ENCODE data around the gene CDH13.
A peak's percentile ranks its signal among the peaks of the same experiment; 100 is the strongest.
"Not testable (repeated sequence)": the region's sequence is repeated elsewhere in the genome, so short reads cannot be mapped to it uniquely, and the experiment has no call there.

The CDH13 gene

GRCh38 chr16:82926500-82926899 is 299.7 kb downstream of the CDH13 start:
- 84% methylated on average over 1 of the region's 2 CpGs for whole genome bisulfite sequencing
- no peak overlapping the region for H2BK120ac ChIP-seq (ENCODE audit: low read depth, low read length)
- no peaks in the 10 kb centered on the region for H3K4me1 ChIP-seq (ENCODE audit: control insufficient read depth, insufficient read depth, low read depth, low read length)
- H3K14ac ChIP-seq (ENCODE audit: low read length in 2 of 2): no peak overlapping the region
- H2BK15ac ChIP-seq (ENCODE audit: low read depth, poor library complexity, severe bottlenecking): no peak overlapping the region
- no peak overlapping the region for H4K91ac ChIP-seq (ENCODE audit: low read length)
- H3K79me1 ChIP-seq (replicated peaks; ENCODE audit: low read length, poor library complexity, severe bottlenecking): peaks cover 5% of the 10 kb centered on the region
- H2AK5ac ChIP-seq (ENCODE audit: low read length, severe bottlenecking): no peak overlapping the region
- H3K27me3 ChIP-seq (ENCODE audit: control insufficient read depth in 1 of 2, insufficient read depth in 1 of 2, low read length in 2 of 2): no peaks in the 10 kb centered on the region
- no peak overlapping the region for H2BK5ac ChIP-seq (ENCODE audit: low read depth, low read length, poor library complexity, severe bottlenecking)
- H3K9ac ChIP-seq (ENCODE audit: low read length): no peak overlapping the region
- no peak overlapping the region for H3K23ac ChIP-seq (ENCODE audit: low read length in 2 of 2)
- no peak overlapping the region for H4K8ac ChIP-seq (ENCODE audit: low read length)
- DNase-seq: no peak
- H2BK12ac ChIP-seq (ENCODE audit: low read length in 2 of 2): no peak overlapping the region
- H3K18ac ChIP-seq (ENCODE audit: low read depth in 1 of 2, low read length in 2 of 2): no peak overlapping the region
- H3K4me2 ChIP-seq (ENCODE audit: low read length, poor library complexity, severe bottlenecking): no peak overlapping the region
- no peaks in the 10 kb centered on the region for H3K9me3 ChIP-seq (ENCODE audit: control insufficient read depth, low read length)
- no peak overlapping the region for H2AFZ ChIP-seq (ENCODE audit: low read depth, low read length)
- H3K4me3 ChIP-seq (ENCODE audit: insufficient read depth in 1 of 2, low read depth in 1 of 2, low read length in 2 of 2): no peak overlapping the region
- H3K4ac ChIP-seq (ENCODE audit: low read depth in 1 of 2, low read length in 2 of 2): no peak overlapping the region
- H3K27ac ChIP-seq (ENCODE audit: low read length, poor library complexity, severe bottlenecking): no peak overlapping the region
- no peaks in the 10 kb centered on the region for H3K36me3 ChIP-seq (ENCODE audit: control insufficient read depth in 1 of 2, insufficient read depth in 2 of 2, low read depth in 1 of 2, low read length in 2 of 2)

- H3K9ac ChIP-seq (ENCODE audit: low read length); H3K36me3 ChIP-seq (ENCODE audit: control insufficient read depth in 1 of 2, insufficient read depth in 2 of 2, low read depth in 1 of 2, low read length in 2 of 2); H3K27ac ChIP-seq (ENCODE audit: low read length, poor library complexity, severe bottlenecking); H3K14ac ChIP-seq (ENCODE audit: low read length in 2 of 2); H3K4ac ChIP-seq (ENCODE audit: low read depth in 1 of 2, low read length in 2 of 2); H3K79me1 ChIP-seq (replicated peaks; ENCODE audit: low read length, poor library complexity, severe bottlenecking); H3K27me3 ChIP-seq (ENCODE audit: control insufficient read depth in 1 of 2, insufficient read depth in 1 of 2, low read length in 2 of 2); DNase-seq; H3K4me3 ChIP-seq (ENCODE audit: insufficient read depth in 1 of 2, low read depth in 1 of 2, low read length in 2 of 2); H3K9me3 ChIP-seq (ENCODE audit: control insufficient read depth, low read length); H2AFZ ChIP-seq (ENCODE audit: low read depth, low read length); H2BK12ac ChIP-seq (ENCODE audit: low read length in 2 of 2); H2AK5ac ChIP-seq (ENCODE audit: low read length, severe bottlenecking); H2BK5ac ChIP-seq (ENCODE audit: low read depth, low read length, poor library complexity, severe bottlenecking); H4K91ac ChIP-seq (ENCODE audit: low read length); H3K4me2 ChIP-seq (ENCODE audit: low read length, poor library complexity, severe bottlenecking); H4K8ac ChIP-seq (ENCODE audit: low read length); H3K18ac ChIP-seq (ENCODE audit: low read depth in 1 of 2, low read length in 2 of 2); H2BK15ac ChIP-seq (ENCODE audit: low read depth, poor library complexity, severe bottlenecking); H3K23ac ChIP-seq (ENCODE audit: low read length in 2 of 2); H2BK120ac ChIP-seq (ENCODE audit: low read depth, low read length); H3K4me1 ChIP-seq (ENCODE audit: control insufficient read depth, insufficient read depth, low read depth, low read length): not testable (repeated sequence)
- 99% methylated on average over 2 of the region's 2 CpGs for WGBS
These were observed 307.2 kb downstream of the CDH13 start for GRCh38 chr16:82933933-82934332.

- Histone ChIP-seq H3K4me1 (ENCODE audit: control insufficient read depth, insufficient read depth, low read depth, low read length) (peaks cover 5% of the 10 kb centered on the region), H2BK120ac (ENCODE audit: low read depth, low read length) (no peak overlapping the region), H4K8ac (ENCODE audit: low read length) (no peak overlapping the region), H3K4ac (ENCODE audit: low read depth in 1 of 2, low read length in 2 of 2) (no peak overlapping the region), H2BK5ac (ENCODE audit: low read depth, low read length, poor library complexity, severe bottlenecking) (no peak overlapping the region), H3K36me3 (ENCODE audit: control insufficient read depth in 1 of 2, insufficient read depth in 2 of 2, low read depth in 1 of 2, low read length in 2 of 2) (no peaks in the 10 kb centered on the region), H3K14ac (ENCODE audit: low read length in 2 of 2) (no peak overlapping the region), H2BK12ac (ENCODE audit: low read length in 2 of 2) (no peak overlapping the region), H3K9ac (ENCODE audit: low read length) (no peak overlapping the region), H3K27me3 (ENCODE audit: control insufficient read depth in 1 of 2, insufficient read depth in 1 of 2, low read length in 2 of 2) (no peaks in the 10 kb centered on the region), H2BK15ac (ENCODE audit: low read depth, poor library complexity, severe bottlenecking) (no peak overlapping the region), H3K4me3 (ENCODE audit: insufficient read depth in 1 of 2, low read depth in 1 of 2, low read length in 2 of 2) (no peak overlapping the region), H3K27ac (ENCODE audit: low read length, poor library complexity, severe bottlenecking) (no peak overlapping the region), H3K4me2 (ENCODE audit: low read length, poor library complexity, severe bottlenecking) (no peak overlapping the region), H4K91ac (ENCODE audit: low read length) (no peak overlapping the region), H2AK5ac (ENCODE audit: low read length, severe bottlenecking) (no peak overlapping the region), H3K79me1 (replicated peaks; ENCODE audit: low read length, poor library complexity, severe bottlenecking) (peaks cover 6% of the 10 kb centered on the region), H3K18ac (ENCODE audit: low read depth in 1 of 2, low read length in 2 of 2) (peak overlapping the region in 1 of 2 experiments; percentile 24), H2AFZ (ENCODE audit: low read depth, low read length) (no peak overlapping the region), H3K23ac (ENCODE audit: low read length in 2 of 2) (no peak overlapping the region), H3K9me3 (ENCODE audit: control insufficient read depth, low read length) (peaks cover 6% of the 10 kb centered on the region)
- 98% methylated on average over 3 of the region's 4 CpGs for WGBS
- no peak for DNase-seq
These were observed 309.0 kb downstream of the CDH13 start for GRCh38 chr16:82935766-82936165.

- whole genome bisulfite sequencing: 33% methylated on average over 7 of the region's 7 CpGs
- DNase-seq: peak; percentile 89
- no peak overlapping the region for H3K14ac ChIP-seq (ENCODE audit: low read length in 2 of 2)
- no peak overlapping the region for H3K9ac ChIP-seq (ENCODE audit: low read length)
- H3K4me1 ChIP-seq (ENCODE audit: control insufficient read depth, insufficient read depth, low read depth, low read length): peaks cover 5% of the 10 kb centered on the region
- no peak overlapping the region for H3K27ac ChIP-seq (ENCODE audit: low read length, poor library complexity, severe bottlenecking)
- H3K4me2 ChIP-seq (ENCODE audit: low read length, poor library complexity, severe bottlenecking): no peak overlapping the region
- no peak overlapping the region for H4K91ac ChIP-seq (ENCODE audit: low read length)
- H3K79me1 ChIP-seq (replicated peaks; ENCODE audit: low read length, poor library complexity, severe bottlenecking): peaks cover 7% of the 10 kb centered on the region
- H2AFZ ChIP-seq (ENCODE audit: low read depth, low read length): no peak overlapping the region
- H2BK120ac ChIP-seq (ENCODE audit: low read depth, low read length): no peak overlapping the region
- no peak overlapping the region for H4K8ac ChIP-seq (ENCODE audit: low read length)
- H3K36me3 ChIP-seq (ENCODE audit: control insufficient read depth in 1 of 2, insufficient read depth in 2 of 2, low read depth in 1 of 2, low read length in 2 of 2): no peaks in the 10 kb centered on the region
- H3K27me3 ChIP-seq (ENCODE audit: control insufficient read depth in 1 of 2, insufficient read depth in 1 of 2, low read length in 2 of 2): no peaks in the 10 kb centered on the region
- peak overlapping the region in 1 of 2 experiments; percentile 31 for H2BK12ac ChIP-seq (ENCODE audit: low read length in 2 of 2)
- no peak overlapping the region for H2AK5ac ChIP-seq (ENCODE audit: low read length, severe bottlenecking)
- H2BK5ac ChIP-seq (ENCODE audit: low read depth, low read length, poor library complexity, severe bottlenecking): no peak overlapping the region
- H3K4ac ChIP-seq (ENCODE audit: low read depth in 1 of 2, low read length in 2 of 2): no peak overlapping the region
- peaks cover 6% of the 10 kb centered on the region for H3K9me3 ChIP-seq (ENCODE audit: control insufficient read depth, low read length)
- no peak overlapping the region for H3K18ac ChIP-seq (ENCODE audit: low read depth in 1 of 2, low read length in 2 of 2)
- H3K4me3 ChIP-seq (ENCODE audit: insufficient read depth in 1 of 2, low read depth in 1 of 2, low read length in 2 of 2): no peak overlapping the region
- H3K23ac ChIP-seq (ENCODE audit: low read length in 2 of 2): no peak overlapping the region
- no peak overlapping the region for H2BK15ac ChIP-seq (ENCODE audit: low read depth, poor library complexity, severe bottlenecking)
These were observed 310.3 kb downstream of the CDH13 start for GRCh38 chr16:82936941-82937551.
